Activated T-cell treated with anti-CD3 and anti-CD28 coated beads, Interleukin-2, amount 50 U/mL, for 72 hours (primary cell): ENCODE measurements around the gene CMYA5. TPM values are rescaled to one million over a fixed set of nuclear protein-coding genes. Genes with fewer than 3 reads are reported as not detected.
A peak's percentile ranks its signal among the peaks of the same experiment; 100 is the strongest.

ENCODE experiments used
- ATAC-seq, 2 donors: fragments of 150-1000 bp; cut with Tn5 transposase; replicated peaks in 1 of 2; 2 replicates each; pipeline ENCODE4 v1.10.0; 2021; ENCODE audit warnings: moderate library complexity in 2 of 2, mild to moderate bottlenecking in 1 of 2
- DNase-seq, 2 donors: peaks; one replicate each; pipeline ENCODE4 v3.0.0; 2021 to 2022; ENCODE audit warnings: mixed read lengths in 1 of 2
- H3K27ac Mint-ChIP-seq: one replicate; pipeline ENCODE4 v1.8.0; 2022; ENCODE audit warnings: mild to moderate bottlenecking, moderate library complexity, mixed read lengths
- H3K27me3 Mint-ChIP-seq: one replicate; pipeline ENCODE4 v1.8.0; 2022; ENCODE audit warnings: low read depth, mixed read lengths
- H3K36me3 Mint-ChIP-seq, 2 donors: one replicate each; pipeline ENCODE4 v1.8.0; 2022; ENCODE audit warnings: mixed read lengths in 2 of 2, mild to moderate bottlenecking in 1 of 2; ENCODE audit not compliant: insufficient read depth in 2 of 2
- H3K4me1 Mint-ChIP-seq: one replicate; pipeline ENCODE4 v1.8.0; 2022; ENCODE audit warnings: low read depth, mixed read lengths
- H3K4me3 Mint-ChIP-seq, 2 donors: one replicate each; pipeline ENCODE4 v1.8.0; 2022; ENCODE audit warnings: mild to moderate bottlenecking in 2 of 2, mixed read lengths in 2 of 2, moderate library complexity in 2 of 2
- H3K9me3 Mint-ChIP-seq, 2 donors: one replicate each; pipeline ENCODE4 v1.8.0; 2022; ENCODE audit warnings: mixed read lengths in 2 of 2
- total RNA-seq, 2 donors: library from RNA; stranded (reverse); gene quantifications; one replicate each; pipeline ENCODE4 v1.2.3, GENCODE V29; 2022

Gene CMYA5
- total RNA-seq, 2 donors from 2014 or later = 0.31 to 0.32 TPM

- Mint-ChIP-seq H3K9me3 (no peaks in the 10 kb centered on the region), H3K4me3 (no peak overlapping the region), H3K27ac (no peak overlapping the region), H3K27me3 (no peaks in the 10 kb centered on the region), H3K4me1 (no peaks in the 10 kb centered on the region), H3K36me3 (no peaks in the 10 kb centered on the region)
- ATAC-seq (no peak), DNase-seq (no peak)
Measured at GRCh38 chr5:79707535-79707934, 17.9 kb downstream of the CMYA5 start.

GRCh38 chr5:79712741-79713140 lies 23.1 kb downstream of the CMYA5 start:
- H3K4me1 Mint-ChIP-seq = no peaks in the 10 kb centered on the region
- H3K27ac Mint-ChIP-seq = no peak overlapping the region
- H3K36me3 Mint-ChIP-seq = no peaks in the 10 kb centered on the region
- H3K27me3 Mint-ChIP-seq = no peaks in the 10 kb centered on the region
- H3K9me3 Mint-ChIP-seq = no peaks in the 10 kb centered on the region
- no peak overlapping the region for H3K4me3 Mint-ChIP-seq
- DNase-seq (no peak), ATAC-seq (no peak)

- H3K4me3 Mint-ChIP-seq = no peak overlapping the region
- no peak overlapping the region for H3K27ac Mint-ChIP-seq
- no peaks in the 10 kb centered on the region for H3K27me3 Mint-ChIP-seq
- H3K9me3 Mint-ChIP-seq = no peaks in the 10 kb centered on the region
- H3K36me3 Mint-ChIP-seq = no peaks in the 10 kb centered on the region
- no peaks in the 10 kb centered on the region for H3K4me1 Mint-ChIP-seq
- ATAC-seq (no peak), DNase-seq (no peak)
Measured at GRCh38 chr5:79713727-79714126, 24.1 kb downstream of the CMYA5 start.

GRCh38 chr5:79716839-79717238 lies 27.2 kb downstream of the CMYA5 start:
- Mint-ChIP-seq H3K27ac (no peak overlapping the region), H3K4me3 (no peak overlapping the region), H3K4me1 (no peaks in the 10 kb centered on the region), H3K36me3 (peaks cover 8 to 11% of the 10 kb centered on the region in 2 donors), H3K27me3 (no peaks in the 10 kb centered on the region), H3K9me3 (peaks cover 8% of the 10 kb centered on the region in 2 donors)
- ATAC-seq (no peak), DNase-seq (no peak)

GRCh38 chr5:79720096-79720495 lies 30.5 kb downstream of the CMYA5 start:
- peaks cover 8% of the 10 kb centered on the region in 2 donors for H3K9me3 Mint-ChIP-seq
- no peaks in the 10 kb centered on the region for H3K4me1 Mint-ChIP-seq
- no peak for DNase-seq
- ATAC-seq = no peak
- no peaks in the 10 kb centered on the region for H3K27me3 Mint-ChIP-seq
- H3K4me3 Mint-ChIP-seq = no peak overlapping the region
- H3K36me3 Mint-ChIP-seq = peaks cover 8 to 11% of the 10 kb centered on the region in 2 donors
- H3K27ac Mint-ChIP-seq = no peak overlapping the region

- no peak for ATAC-seq
- Mint-ChIP-seq H3K27ac (no peak overlapping the region), H3K9me3 (no peaks in the 10 kb centered on the region), H3K4me3 (no peak overlapping the region), H3K36me3 (no peaks in the 10 kb centered on the region), H3K4me1 (peaks cover 33% of the 10 kb centered on the region), H3K27me3 (peaks cover 54% of the 10 kb centered on the region)
- DNase-seq = no peak
Measured at GRCh38 chr5:79727451-79728355, 38.1 kb downstream of the CMYA5 start.

GRCh38 chr5:79728396-79728795 lies 38.8 kb downstream of the CMYA5 start:
- Mint-ChIP-seq H3K9me3 (no peaks in the 10 kb centered on the region), H3K36me3 (no peaks in the 10 kb centered on the region), H3K4me3 (no peak overlapping the region), H3K27me3 (peaks cover 61% of the 10 kb centered on the region), H3K27ac (no peak overlapping the region), H3K4me1 (peaks cover 39% of the 10 kb centered on the region)
- ATAC-seq (no peak), DNase-seq (no peak)

- Mint-ChIP-seq H3K4me3 (no peak overlapping the region), H3K27me3 (peaks cover 72% of the 10 kb centered on the region), H3K9me3 (no peaks in the 10 kb centered on the region), H3K4me1 (peaks cover 49% of the 10 kb centered on the region), H3K36me3 (no peaks in the 10 kb centered on the region), H3K27ac (no peak overlapping the region)
- no peak for ATAC-seq
- no peak for DNase-seq
Measured at GRCh38 chr5:79729679-79730078, 40.0 kb downstream of the CMYA5 start.

GRCh38 chr5:79730564-79730963 lies 40.9 kb downstream of the CMYA5 start:
- H3K4me1 Mint-ChIP-seq = peaks cover 58% of the 10 kb centered on the region
- H3K36me3 Mint-ChIP-seq = no peaks in the 10 kb centered on the region
- peaks cover 81% of the 10 kb centered on the region for H3K27me3 Mint-ChIP-seq
- H3K27ac Mint-ChIP-seq = no peak overlapping the region
- ATAC-seq = no peak
- DNase-seq = no peak
- no peak overlapping the region for H3K4me3 Mint-ChIP-seq
- no peaks in the 10 kb centered on the region for H3K9me3 Mint-ChIP-seq

- Mint-ChIP-seq H3K27me3 (peaks cover 84% of the 10 kb centered on the region), H3K9me3 (no peaks in the 10 kb centered on the region), H3K36me3 (no peaks in the 10 kb centered on the region), H3K27ac (no peak overlapping the region), H3K4me3 (no peak overlapping the region), H3K4me1 (peaks cover 70% of the 10 kb centered on the region)
- ATAC-seq (no peak), DNase-seq (no peak)
Measured at GRCh38 chr5:79731775-79732174, 42.1 kb downstream of the CMYA5 start.

- Mint-ChIP-seq H3K9me3 (peaks cover 2 to 6% of the 10 kb centered on the region in 2 donors), H3K4me1 (peaks cover 66% of the 10 kb centered on the region), H3K4me3 (peak overlapping the region; percentile 78 to 86), H3K36me3 (no peaks in the 10 kb centered on the region), H3K27me3 (peaks cover 65% of the 10 kb centered on the region), H3K27ac (peak overlapping the region; percentile 87)
- DNase-seq = peak in 1 of 2 donors; percentile 3
- peak; percentile 65 to 67 for ATAC-seq
Measured at GRCh38 chr5:79736528-79737514, 47.2 kb downstream of the CMYA5 start.

GRCh38 chr5:79738349-79738748 lies 48.7 kb downstream of the CMYA5 start:
- DNase-seq = no peak
- ATAC-seq = no peak
- H3K4me3 Mint-ChIP-seq = no peak overlapping the region
- H3K4me1 Mint-ChIP-seq = peaks cover 51% of the 10 kb centered on the region
- peaks cover 2 to 6% of the 10 kb centered on the region in 2 donors for H3K9me3 Mint-ChIP-seq
- no peaks in the 10 kb centered on the region for H3K36me3 Mint-ChIP-seq
- no peak overlapping the region for H3K27ac Mint-ChIP-seq
- H3K27me3 Mint-ChIP-seq = peaks cover 50% of the 10 kb centered on the region

- ATAC-seq (no peak), DNase-seq (no peak)
- Mint-ChIP-seq H3K27me3 (peaks cover 29% of the 10 kb centered on the region), H3K36me3 (no peaks in the 10 kb centered on the region), H3K4me1 (peaks cover 11% of the 10 kb centered on the region), H3K27ac (no peak overlapping the region), H3K4me3 (no peak overlapping the region), H3K9me3 (peaks cover 2 to 6% of the 10 kb centered on the region in 2 donors)
Measured at GRCh38 chr5:79742549-79743136, 53.0 kb downstream of the CMYA5 start.
